Measurements from ENCODE around the gene MBD6.
"Not testable (repeated sequence)": the region's sequence is repeated elsewhere in the genome, so short reads cannot be mapped to it uniquely, and the experiment has no call there.

The MBD6 gene

GRCh38 chr12:57515408-57515933 lies 7.2 kb upstream of the MBD6 start:
- DNase-seq (ENCODE audit: low read depth), result no peak

DNA sequence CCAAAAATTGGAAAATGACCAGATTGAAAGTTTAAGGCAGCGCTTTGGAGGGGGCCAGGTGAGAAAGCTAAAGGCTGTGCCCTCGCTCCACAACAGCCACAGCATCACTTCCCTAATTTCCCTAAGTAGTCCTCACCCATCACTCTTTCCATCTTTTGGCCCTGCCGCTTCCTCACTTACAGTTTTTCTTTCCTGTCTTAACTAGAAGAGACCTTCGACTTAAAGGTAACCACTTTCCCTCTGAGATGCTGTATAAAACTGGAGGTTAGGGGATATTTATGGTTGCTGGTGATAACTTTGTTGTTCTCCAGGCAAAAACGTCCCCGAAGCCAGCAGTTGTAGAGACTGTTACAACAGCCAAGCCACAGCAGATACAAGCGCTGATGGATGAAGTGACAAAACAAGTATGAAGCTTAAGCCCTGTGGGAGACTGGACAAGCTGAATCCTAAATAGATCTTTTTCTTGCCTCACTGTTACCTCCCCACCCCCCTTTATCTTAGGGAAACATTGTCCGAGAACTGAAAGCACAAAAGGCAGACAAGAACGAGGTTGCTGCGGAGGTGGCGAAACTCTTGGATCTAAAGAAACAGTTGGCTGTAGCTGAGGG lies 6.6 kb upstream of the MBD6 start:
- DNase-seq (ENCODE audit: low read depth), result no peak

- no peak for DNase-seq (ENCODE audit: low read depth)
Observed at GRCh38 chr12:57516617-57517153, 5.9 kb upstream of the MBD6 start.

DNA sequence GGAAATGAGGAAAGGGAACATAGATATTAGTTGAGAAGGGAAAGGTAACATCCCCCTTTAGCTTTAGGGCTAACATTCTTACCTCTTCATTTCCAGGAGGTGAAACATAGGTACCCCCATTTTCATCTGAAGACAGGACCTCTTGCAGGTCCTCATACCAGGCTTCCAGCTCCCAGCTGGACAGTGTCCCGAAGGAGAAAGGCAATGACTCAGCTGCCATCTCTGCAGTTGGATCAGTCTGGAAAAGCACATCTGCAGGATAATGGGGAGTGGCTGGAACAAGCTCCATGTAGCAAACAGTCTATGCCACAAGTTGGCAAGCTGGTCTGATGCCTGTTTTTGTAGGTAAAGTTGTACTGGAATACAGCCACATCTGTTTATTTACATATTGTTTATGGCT lies 5.4 kb upstream of the MBD6 start:
- no peak for DNase-seq (ENCODE audit: low read depth)

DNA sequence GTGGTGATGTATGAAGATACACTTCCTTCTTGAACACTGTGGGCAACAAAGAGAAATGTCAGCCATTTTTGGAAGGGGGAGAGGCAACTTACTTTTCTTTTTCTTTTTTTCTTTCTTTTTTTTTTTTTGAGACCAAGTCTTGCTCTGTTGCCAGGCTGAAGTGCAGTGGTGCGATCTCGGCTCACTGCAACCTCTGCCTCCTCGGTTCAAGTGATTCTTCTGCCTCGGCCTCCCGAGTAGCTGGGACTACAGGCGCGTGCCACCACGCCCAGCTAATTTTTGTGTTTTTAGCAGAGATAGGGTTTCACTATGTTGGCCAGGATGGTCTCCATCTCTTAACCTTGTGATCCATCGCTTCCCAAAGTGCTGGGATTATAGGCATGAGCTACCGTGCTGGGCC lies 4.9 kb upstream of the MBD6 start:
- not testable (repeated sequence) for DNase-seq (ENCODE audit: low read depth)

GRCh38 chr12:57518176-57518919 lies 4.3 kb upstream of the MBD6 start:
- DNase-seq (ENCODE audit: low read depth), result no peak

- DNase-seq (ENCODE audit: low read depth), result no peak
Observed at GRCh38 chr12:57518920-57519795, 3.5 kb upstream of the MBD6 start.

DNA sequence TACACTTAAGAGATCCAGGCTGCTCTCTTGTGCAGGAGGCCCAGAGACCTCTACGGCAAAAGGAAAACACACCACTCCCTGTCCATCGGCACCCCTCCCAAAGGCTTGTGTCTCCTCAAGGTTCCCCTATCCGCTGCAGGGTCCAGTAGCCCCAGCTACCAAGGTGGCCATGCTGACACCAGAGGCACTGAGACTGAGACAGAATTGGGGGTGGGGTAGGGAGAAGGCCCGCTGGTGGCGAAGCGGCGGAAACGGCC lies 2.9 kb upstream of the MBD6 start:
- DNase-seq (ENCODE audit: low read depth), result no peak

DNA sequence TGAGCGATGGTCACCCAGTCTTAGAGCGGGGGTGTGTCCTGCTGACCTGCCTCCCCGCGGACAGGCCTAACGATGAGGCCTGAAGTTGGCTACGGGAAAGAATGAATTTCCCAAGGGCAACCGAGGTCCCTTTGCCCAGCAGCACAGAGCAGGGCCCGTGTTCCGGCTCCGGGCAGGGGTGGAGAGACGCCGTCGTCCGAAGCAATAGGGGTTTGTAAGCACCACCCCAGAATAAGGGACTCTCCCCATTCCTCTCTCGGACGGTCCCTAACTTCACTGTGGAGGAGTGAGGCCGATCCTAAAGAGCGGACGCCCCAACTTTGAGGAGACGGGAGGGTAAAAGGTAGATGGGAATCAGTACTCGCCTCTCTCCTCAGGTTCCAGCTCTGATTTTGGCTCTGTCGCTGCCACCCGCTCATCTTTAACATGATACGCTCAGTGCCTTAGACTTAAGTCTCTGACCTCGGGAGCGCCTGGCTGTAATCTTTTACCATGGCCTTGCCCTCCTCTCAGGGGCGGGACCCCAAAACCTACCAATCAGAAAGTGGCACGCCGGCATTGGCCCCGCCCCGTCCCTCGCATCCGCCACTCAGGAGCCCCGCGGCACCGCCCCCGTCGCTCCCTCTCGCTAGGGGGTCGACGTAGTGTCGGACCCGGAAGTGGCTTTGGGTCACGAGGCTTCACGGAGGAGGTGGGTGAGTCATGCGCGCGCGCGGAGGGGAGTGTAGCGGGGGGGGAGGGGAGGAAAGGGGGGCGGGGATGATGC lies 2.4 kb upstream of the MBD6 start, which contains the start of gene DDIT3:
DDIT3 (minus strand) TSS at position 462 of the 766 bp plus-strand sequence. CDS start 3,108 bp downstream, outside the sequence.
- DNase-seq (ENCODE audit: low read depth), result peak; percentile 99

DNA sequence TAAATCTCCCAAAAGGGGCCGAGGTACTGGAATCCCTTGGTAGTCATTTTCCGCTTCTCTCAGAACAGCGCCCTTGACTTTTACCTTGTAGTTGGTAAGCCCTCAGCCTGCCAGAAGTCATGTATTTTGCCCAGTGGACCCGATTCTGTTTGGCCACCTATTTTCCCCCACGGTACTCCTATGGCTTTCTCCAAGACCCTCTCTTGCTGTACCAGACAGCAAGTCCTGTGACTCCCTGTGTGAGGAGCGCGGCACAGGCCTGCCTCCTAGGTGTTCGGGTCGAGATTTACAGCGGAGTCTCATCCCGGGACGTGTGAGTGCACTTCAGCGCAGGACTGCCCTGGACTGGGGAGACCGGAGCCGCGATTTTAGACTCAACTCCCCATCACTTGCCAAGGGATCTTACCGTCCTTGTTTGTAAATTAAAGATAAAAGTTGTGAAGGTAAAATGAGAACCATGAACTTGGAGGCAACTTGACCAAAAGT lies 1.1 kb upstream of the MBD6 start:
- no peak for DNase-seq (ENCODE audit: low read depth)

DNA sequence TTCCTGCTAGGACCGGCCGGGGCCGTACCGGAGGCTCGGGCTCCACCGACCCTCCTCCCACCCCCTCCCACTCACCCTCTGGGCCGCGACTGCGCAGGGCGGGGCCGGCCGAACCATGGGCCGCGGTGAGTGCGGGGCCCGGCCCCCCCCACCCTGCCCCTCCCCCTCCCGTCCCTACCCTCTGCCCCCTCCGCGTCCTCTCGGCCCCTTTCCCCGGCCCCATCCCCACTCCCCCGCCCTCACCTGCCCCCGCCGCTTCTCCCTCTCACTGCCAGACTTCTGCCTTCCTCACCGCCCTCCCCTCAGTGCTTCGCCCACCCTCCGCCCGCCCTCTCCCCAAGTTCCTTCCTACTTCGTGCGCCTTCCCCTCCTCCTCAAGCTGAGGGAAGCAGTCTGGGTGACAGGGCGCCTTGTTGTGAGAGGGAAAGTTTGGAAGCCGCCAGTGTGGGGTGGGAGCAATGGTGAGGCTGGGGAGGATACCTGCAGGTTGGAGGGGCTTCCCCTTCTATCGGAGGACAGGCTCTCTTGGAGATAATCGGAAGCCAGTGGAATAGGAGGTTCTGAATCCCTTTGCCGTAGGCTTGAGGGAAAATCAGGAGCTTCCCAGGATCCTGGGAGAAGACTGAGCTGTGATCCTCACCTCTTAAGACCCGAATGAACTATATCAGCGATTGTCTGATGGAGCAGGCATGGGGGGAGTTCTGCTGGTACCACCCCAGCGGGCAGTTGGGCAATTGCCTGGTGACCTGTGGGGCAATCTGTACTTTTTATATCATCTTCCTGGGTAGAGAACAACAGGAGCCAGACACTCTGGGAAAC lies 472 bp downstream of the MBD6 start:
- no peak for DNase-seq (ENCODE audit: low read depth)

DNA sequence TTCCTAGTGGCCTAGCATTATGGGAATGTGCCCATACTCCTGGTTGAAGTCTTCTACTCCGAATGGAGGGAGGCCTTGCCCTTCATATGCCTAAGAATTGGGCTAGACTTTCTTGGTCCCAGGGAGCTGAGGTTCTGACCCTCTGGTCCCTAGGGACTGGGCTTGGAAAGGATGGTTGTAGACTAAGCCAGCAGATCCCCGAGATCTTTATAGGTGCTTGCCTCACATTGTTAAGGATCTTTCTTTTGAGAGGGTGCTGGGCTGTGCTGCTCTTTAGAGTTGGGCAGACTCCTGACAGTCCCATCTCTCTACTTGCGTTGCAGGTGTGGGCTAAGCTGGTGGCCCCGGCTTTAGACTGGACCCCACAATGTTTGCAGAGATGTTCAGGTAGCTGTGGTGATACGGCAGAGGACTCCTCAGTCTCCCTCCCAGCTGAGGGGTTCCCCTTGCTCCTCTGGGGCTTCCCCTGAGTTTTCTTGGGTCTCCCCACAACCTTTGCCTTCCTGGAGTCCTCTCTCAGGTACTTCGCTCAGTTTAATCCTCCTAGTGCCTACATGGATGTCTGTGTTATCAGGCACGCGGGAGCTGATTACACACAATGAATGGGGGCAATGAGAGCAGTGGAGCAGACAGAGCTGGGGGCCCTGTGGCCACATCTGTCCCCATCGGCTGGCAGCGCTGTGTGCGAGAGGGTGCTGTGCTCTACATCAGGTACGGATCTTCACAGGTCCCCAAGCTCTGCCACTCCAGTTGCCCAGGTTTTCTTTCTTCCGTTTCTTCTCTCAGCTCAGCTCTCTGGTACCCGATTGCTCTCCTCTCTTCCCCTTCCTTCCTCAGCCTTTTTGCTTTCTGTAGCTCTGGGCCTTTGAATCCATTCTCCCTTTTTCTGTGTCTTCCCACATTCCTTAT lies 1.3 kb downstream of the MBD6 start:
- no peak for DNase-seq (ENCODE audit: low read depth)

DNA sequence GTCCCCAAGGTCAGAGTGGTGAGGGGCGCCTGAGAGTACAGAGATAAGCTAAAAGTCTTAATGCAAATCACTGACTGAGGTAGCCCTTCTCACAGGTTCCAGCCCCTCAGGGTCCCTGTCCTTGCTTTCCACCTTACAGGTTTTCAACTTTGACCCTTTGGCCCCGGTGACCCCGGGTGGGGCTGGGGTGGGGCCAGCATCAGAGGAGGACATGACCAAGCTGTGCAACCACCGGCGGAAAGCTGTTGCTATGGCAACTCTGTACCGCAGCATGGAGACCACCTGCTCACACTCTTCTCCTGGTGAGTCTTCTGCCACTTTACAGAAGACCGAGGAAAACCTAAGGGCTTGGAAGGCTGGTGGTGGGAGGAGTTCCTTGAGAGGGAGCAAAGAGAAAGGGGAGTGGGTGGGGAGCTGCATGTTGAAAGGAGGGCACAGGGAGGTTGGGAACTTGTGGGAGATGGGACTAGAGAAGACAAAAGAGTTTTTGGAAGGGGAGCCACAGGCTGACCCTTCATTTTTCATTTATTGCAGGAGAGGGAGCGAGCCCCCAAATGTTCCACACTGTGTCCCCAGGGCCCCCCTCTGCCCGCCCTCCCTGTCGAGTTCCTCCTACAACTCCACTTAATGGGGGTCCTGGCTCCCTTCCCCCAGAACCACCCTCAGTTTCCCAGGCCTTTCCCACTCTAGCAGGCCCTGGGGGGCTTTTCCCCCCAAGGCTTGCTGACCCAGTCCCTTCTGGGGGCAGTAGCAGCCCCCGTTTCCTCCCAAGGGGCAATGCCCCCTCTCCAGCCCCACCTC lies 2.4 kb downstream of the MBD6 start:
- DNase-seq (ENCODE audit: low read depth), result no peak

DNA sequence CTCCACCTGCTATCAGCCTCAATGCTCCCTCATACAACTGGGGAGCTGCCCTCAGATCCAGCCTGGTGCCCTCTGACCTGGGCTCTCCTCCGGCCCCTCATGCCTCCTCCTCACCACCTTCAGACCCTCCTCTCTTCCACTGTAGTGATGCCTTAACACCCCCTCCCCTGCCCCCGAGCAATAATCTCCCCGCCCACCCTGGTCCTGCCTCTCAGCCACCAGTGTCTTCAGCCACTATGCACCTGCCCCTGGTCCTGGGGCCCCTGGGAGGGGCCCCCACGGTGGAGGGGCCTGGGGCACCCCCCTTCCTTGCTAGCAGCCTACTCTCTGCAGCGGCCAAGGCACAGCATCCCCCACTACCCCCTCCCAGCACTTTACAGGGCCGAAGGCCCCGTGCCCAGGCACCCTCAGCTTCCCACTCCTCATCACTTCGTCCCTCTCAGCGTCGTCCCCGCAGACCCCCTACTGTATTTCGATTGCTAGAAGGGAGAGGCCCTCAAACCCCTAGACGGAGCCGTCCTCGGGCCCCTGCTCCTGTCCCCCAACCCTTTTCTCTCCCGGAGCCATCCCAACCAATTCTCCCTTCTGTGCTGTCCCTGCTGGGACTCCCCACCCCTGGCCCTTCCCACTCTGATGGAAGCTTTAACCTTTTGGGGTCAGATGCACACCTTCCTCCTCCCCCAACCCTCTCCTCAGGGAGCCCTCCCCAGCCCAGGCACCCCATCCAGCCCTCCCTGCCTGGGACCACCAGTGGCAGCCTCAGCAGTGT lies 3.2 kb downstream of the MBD6 start:
- no peak for DNase-seq (ENCODE audit: low read depth)

GRCh38 chr12:57526477-57527126 lies 4.0 kb downstream of the MBD6 start:
- no peak for DNase-seq (ENCODE audit: low read depth)

DNA sequence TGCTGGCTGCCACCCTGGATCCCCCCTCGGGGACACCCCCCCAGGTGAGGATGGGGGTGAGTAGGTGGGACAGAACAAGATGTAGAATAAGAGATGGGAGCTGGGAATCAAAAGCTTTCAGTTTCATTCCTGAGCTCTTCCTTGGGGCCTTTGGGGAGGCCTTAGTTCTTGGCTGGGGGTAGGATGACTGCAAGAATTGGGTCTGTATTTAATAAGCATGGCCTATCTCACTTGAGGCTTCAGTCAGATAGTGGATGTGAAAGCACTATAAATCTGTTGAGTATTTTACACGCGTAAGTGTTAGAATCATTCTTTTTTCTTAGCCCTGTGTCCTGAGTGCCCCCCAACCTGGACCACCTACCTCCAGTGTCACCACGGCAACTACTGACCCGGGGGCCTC lies 4.6 kb downstream of the MBD6 start:
- DNase-seq (ENCODE audit: low read depth), result no peak

DNA sequence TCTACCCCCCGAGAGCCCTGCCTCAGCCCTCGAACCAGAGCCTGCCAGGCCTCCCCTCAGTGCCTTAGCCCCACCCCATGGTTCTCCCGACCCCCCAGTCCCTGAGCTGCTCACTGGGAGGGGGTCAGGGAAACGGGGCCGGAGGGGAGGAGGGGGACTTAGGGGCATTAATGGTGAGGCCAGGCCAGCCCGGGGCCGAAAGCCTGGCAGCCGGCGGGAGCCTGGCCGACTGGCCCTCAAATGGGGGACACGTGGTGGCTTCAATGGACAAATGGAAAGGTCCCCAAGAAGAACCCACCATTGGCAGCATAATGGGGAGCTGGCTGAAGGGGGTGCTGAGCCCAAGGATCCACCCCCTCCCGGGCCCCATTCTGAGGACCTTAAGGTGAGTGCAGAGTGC lies 5.6 kb downstream of the MBD6 start:
- no peak for DNase-seq (ENCODE audit: low read depth)

Data from stimulated activated CD8-positive, alpha-beta memory T cell treated with anti-CD3 and anti-CD28 coated beads, Interleukin-12 subunit alpha, Interleukin-12 subunit beta, amount 100 ng/mL, for 1 hour (primary cell).